Hepatocyte (in vitro differentiated cells): ENCODE data around the gene COL4A2. TPM values are rescaled to one million over a fixed set of nuclear protein-coding genes. Genes with fewer than 3 reads are reported as not detected.

Source experiments
- DNase-seq: peaks from one replicate; pipeline ENCODE4 v3.0.0-alpha.2; 2016; ENCODE audit warnings: low spot score
- H2AFZ ChIP-seq: fragments of 200-600 bp; sonication (generic); 2 replicates; pipeline ENCODE4 v1.6.0; 2016; ENCODE audit warnings: antibody characterized with exemption, mild to moderate bottlenecking
- H3K27ac ChIP-seq: fragments of 200-600 bp; sonication (generic); 2 replicates; pipeline ENCODE4 v1.5.1; 2016; ENCODE audit warnings: mild to moderate bottlenecking
- H3K27me3 ChIP-seq: fragments of 200-600 bp; sonication (generic); 2 replicates; pipeline ENCODE4 v1.6.1; 2016
- H3K36me3 ChIP-seq: fragments of 200-600 bp; sonication (generic); replicated peaks from 2 replicates; pipeline ENCODE4 v1.5.1; 2016; ENCODE audit warnings: low read depth; ENCODE audit not compliant: insufficient read depth
- H3K4me1 ChIP-seq: fragments of 200-600 bp; sonication (generic); 2 replicates; pipeline ENCODE4 v1.5.1; 2016; ENCODE audit warnings: mild to moderate bottlenecking, moderate library complexity; ENCODE audit not compliant: insufficient read depth
- H3K4me2 ChIP-seq: fragments of 200-600 bp; sonication (generic); 2 replicates; pipeline ENCODE4 v1.6.0; 2016
- H3K4me3 ChIP-seq: fragments of 200-600 bp; sonication (generic); 2 replicates; pipeline ENCODE4 v1.5.1; 2016; ENCODE audit warnings: mild to moderate bottlenecking
- H3K79me2 ChIP-seq: fragments of 200-600 bp; sonication (generic); 2 replicates; pipeline ENCODE4 v1.6.0; 2017; ENCODE audit warnings: mild to moderate bottlenecking
- H3K9me2 ChIP-seq: fragments of 200-600 bp; sonication (generic); replicated peaks from 2 replicates; pipeline ENCODE4 v1.6.0; 2017; ENCODE audit warnings: mild to moderate bottlenecking; ENCODE audit not compliant: insufficient read depth
- H3K9me3 ChIP-seq: fragments of 200-600 bp; sonication (generic); 2 replicates; pipeline ENCODE4 v1.5.1; 2016; ENCODE audit warnings: low read depth, mild to moderate bottlenecking
- H4K20me1 ChIP-seq: fragments of 200-600 bp; sonication (generic); 2 replicates; pipeline ENCODE4 v1.6.0; 2016; ENCODE audit warnings: mild to moderate bottlenecking; ENCODE audit not compliant: insufficient read depth, poor library complexity, severe bottlenecking
- CTCF ChIP-seq: fragments of 200-600 bp; sonication (generic); IDR thresholded peaks from 2 replicates; pipeline ENCODE4 v1.5.1; 2016; ENCODE audit warnings: antibody characterized with exemption, mild to moderate bottlenecking; ENCODE audit not compliant: poor library complexity
- EZH2 ChIP-seq: fragments of 200-600 bp; sonication (generic); IDR thresholded peaks from 2 replicates; pipeline ENCODE4 v1.6.1; 2016; ENCODE audit warnings: antibody characterized with exemption, mild to moderate bottlenecking, borderline replicate concordance
- EZH2phosphoT487 ChIP-seq: fragments of 200-600 bp; sonication (generic); IDR thresholded peaks from one replicate; pipeline ENCODE4 v1.6.1; 2018; ENCODE audit warnings: antibody characterized with exemption, mild to moderate bottlenecking, low read depth, moderate library complexity; ENCODE audit not compliant: unreplicated experiment, severe bottlenecking
- whole genome bisulfite sequencing: methylation state at CpG from one replicate; pipeline ENCODE4 v1.1.6; 2016; ENCODE audit warnings: low lambda C conversion rate; ENCODE audit errors: missing lambda C conversion rate; 5-methylcytosine and 5-hydroxymethylcytosine counted together
- polyA plus RNA-seq: library from polyadenylated mRNA; unstranded; fragments of >200 nt; fragmentation: Nextera tagmentation; extraction: Ambion mirVana; gene quantifications from 2 replicates; pipeline ENCODE4 v1.2.1, GENCODE V29; 2016
- total RNA-seq: library from RNA; depleted of rRNA; stranded (reverse); fragments of >200 nt; gene quantifications from 2 replicates; pipeline ENCODE4 v1.2.3, GENCODE V29; 2014

Gene COL4A2
- total and polyA plus RNA-seq, 2 experiments from 2014 or later, result 171 to 221 TPM

GRCh38 chr13:110379905-110380341, 72.8 kb downstream of the COL4A2 start:
- WGBS, result 33% methylated on average over 4 of the region's 4 CpGs
- Histone ChIP-seq H3K27ac (peak overlapping the region; percentile 51), H4K20me1 (no peaks in the 10 kb centered on the region), H3K4me3 (no peak overlapping the region), H2AFZ (no peak overlapping the region), H3K79me2 (peaks cover 14% of the 10 kb centered on the region), H3K9me2 (no peaks in the 10 kb centered on the region), H3K27me3 (no peaks in the 10 kb centered on the region), H3K36me3 (no peaks in the 10 kb centered on the region), H3K4me2 (no peak overlapping the region), H3K4me1 (peaks cover 12% of the 10 kb centered on the region), H3K9me3 (no peaks in the 10 kb centered on the region)
- no peak for DNase-seq
- TF ChIP-seq CTCF, result no peak
- no peak for TF ChIP-seq EZH2phosphoT487
- TF ChIP-seq EZH2, result no peak

- Histone ChIP-seq H3K4me1 (peaks cover 12% of the 10 kb centered on the region), H3K9me3 (no peaks in the 10 kb centered on the region), H3K36me3 (no peaks in the 10 kb centered on the region), H4K20me1 (no peaks in the 10 kb centered on the region), H2AFZ (no peak overlapping the region), H3K9me2 (no peaks in the 10 kb centered on the region), H3K27me3 (no peaks in the 10 kb centered on the region), H3K79me2 (peaks cover 14% of the 10 kb centered on the region), H3K4me3 (no peak overlapping the region), H3K27ac (peak overlapping the region; percentile 70), H3K4me2 (no peak overlapping the region)
- WGBS, result 68% methylated on average over 13 of the region's 14 CpGs
- TF ChIP-seq CTCF (no peak), EZH2phosphoT487 (no peak), EZH2 (no peak)
- DNase-seq, result no peak
Observed at GRCh38 chr13:110380359-110381028, 73.4 kb downstream of the COL4A2 start.

- H3K27me3 ChIP-seq, result no peaks in the 10 kb centered on the region
- H3K27ac ChIP-seq, result peak overlapping the region; percentile 70
- H3K36me3 ChIP-seq, result no peaks in the 10 kb centered on the region
- no peaks in the 10 kb centered on the region for H3K9me2 ChIP-seq
- no peak for TF ChIP-seq EZH2phosphoT487
- no peak for TF ChIP-seq EZH2
- no peak for TF ChIP-seq CTCF
- H4K20me1 ChIP-seq, result no peaks in the 10 kb centered on the region
- H2AFZ ChIP-seq, result no peak overlapping the region
- no peak overlapping the region for H3K4me2 ChIP-seq
- 99% methylated on average over 11 of the region's 12 CpGs for WGBS
- peaks cover 12% of the 10 kb centered on the region for H3K4me1 ChIP-seq
- DNase-seq, result no peak
- H3K4me3 ChIP-seq, result no peak overlapping the region
- H3K79me2 ChIP-seq, result peaks cover 14% of the 10 kb centered on the region
- H3K9me3 ChIP-seq, result no peaks in the 10 kb centered on the region
Observed at GRCh38 chr13:110381029-110381360, 73.9 kb downstream of the COL4A2 start.

- Histone ChIP-seq H3K4me3 (no peak overlapping the region), H3K9me2 (no peaks in the 10 kb centered on the region), H3K27me3 (no peaks in the 10 kb centered on the region), H2AFZ (no peak overlapping the region), H4K20me1 (no peaks in the 10 kb centered on the region), H3K4me2 (no peak overlapping the region), H3K9me3 (no peaks in the 10 kb centered on the region), H3K27ac (no peak overlapping the region), H3K4me1 (peaks cover 8% of the 10 kb centered on the region), H3K36me3 (no peaks in the 10 kb centered on the region), H3K79me2 (peaks cover 9% of the 10 kb centered on the region)
- DNase-seq, result no peak
- 72% methylated on average over 3 of the region's 3 CpGs for WGBS
- TF ChIP-seq CTCF (no peak), EZH2 (no peak), EZH2phosphoT487 (no peak)
Observed at GRCh38 chr13:110382229-110382628, 75.1 kb downstream of the COL4A2 start.
